OCI-M2 (cell line): ENCODE data around the gene CACUL1.
"Not testable (repeated sequence)": the region's sequence is repeated elsewhere in the genome, so short reads cannot be mapped to it uniquely, and the experiment has no call there.

Experiments
- DNase-seq: peaks from one replicate; lab custom pipeline; 2025; ENCODE audit not compliant: unreplicated experiment; lab: John Stamatoyannopoulos, UW

CACUL1 gene

DNA sequence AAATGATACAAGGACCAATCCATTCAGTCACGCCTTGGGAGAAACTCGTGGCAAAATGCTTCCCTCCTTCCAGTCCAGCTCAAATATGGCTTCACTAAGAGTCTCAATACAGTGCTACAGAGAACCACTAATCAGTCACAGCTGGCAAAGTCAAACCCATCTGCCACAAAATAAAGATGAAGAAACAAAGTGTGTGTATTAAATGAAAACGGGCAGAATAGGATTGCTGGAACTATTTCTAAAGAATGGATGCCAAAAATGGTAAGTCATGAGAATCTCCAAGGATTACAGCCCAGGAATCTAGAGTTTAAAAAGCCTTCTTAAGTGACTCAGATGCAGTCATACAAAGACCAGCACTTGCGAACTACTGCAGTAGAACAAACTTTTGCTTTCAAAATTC is 61.9 kb downstream of the CACUL1 start:
- DNase-seq: no peak

DNA sequence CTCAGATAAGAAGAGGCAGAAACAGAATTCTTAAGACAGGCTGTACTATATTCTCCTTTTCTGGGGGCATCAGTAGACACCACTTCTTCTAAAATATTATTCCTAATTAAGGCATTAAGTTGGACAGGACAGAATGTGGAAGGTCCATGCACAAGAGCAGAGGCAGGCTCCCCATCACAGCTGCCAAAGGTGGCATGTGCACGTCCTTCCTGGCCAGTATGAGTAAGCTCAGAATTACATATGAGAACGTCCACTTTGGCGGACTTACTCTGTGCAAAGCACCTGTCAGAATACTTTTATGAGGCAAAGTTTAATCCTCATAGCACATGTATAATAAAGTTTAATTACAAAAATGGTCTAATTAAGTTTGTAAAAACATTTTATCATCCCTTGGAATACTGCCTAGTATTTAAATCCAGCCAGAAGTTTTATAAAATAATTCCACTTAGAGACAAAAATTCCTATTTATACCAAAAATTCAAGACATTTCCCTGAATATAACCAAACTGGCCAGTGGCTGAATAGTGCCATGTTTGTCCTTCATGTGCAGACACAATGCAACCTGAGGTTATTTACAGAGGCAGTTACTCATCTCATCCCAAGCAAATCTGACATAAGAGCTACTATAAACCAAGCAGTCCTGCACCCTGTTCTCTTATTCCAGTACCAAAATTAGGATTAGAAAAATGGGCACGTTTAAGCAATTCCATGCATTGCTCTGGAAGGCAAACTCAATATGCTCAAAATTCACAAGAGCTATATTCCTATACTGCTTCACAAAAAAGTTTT is 65.5 kb downstream of the CACUL1 start:
- DNase-seq: no peak

DNA sequence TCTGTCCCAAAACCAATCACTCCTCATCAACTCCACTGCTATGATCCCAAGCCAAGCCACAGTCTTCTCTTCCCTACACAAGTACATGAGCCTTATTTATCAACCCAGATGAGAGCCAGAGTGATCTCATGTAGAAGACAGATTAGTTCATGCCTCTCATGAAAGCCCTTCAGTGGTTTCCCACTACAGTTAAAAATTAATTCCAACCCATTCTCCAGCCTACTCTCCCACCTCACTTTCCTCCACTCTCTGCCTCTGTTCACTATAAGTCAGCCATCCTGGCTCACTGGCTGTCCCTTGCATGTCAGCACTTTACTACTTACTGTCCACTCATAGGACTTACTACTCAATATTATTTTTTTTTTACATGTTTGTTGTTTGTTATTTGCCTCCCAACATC is 67.3 kb downstream of the CACUL1 start:
- DNase-seq: no peak

DNA sequence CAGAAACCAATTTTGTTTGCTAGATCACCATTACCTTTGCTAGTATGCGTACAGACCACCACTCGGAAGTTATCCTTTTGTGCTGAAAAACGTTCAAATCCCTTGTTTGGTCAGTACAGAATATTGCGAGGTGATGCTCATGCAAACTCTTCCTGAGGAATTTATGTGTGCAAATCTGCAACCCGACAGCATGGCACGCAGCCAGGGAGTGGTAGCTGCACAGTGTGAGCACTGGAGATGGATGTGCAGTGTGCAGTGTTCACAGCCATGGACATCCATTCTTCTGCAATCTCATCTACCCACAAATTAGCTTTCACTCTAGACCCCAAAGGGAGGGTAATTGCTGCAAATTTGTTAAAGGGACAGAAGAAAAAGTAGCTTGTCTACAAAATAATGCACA is 72.2 kb downstream of the CACUL1 start:
- no peak for DNase-seq

DNA sequence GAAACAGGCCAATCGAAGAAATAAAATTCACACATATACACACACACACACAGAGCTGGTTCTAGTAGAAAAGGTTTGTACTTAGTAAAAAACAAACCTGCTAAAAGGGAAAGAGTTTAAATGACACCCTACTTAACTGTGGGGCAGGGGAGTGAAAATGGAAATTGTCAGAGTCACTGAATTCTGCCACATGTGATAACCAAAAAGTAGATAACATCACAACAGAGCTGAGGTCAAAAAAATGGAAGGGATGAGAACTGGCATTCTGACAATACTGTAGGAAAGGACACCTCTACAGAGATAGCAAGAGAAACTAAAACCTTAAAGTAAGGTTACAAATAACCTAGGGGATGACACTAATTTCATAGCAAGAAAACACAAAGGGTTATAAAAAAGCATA is 74.6 kb downstream of the CACUL1 start:
- DNase-seq: no peak

DNA sequence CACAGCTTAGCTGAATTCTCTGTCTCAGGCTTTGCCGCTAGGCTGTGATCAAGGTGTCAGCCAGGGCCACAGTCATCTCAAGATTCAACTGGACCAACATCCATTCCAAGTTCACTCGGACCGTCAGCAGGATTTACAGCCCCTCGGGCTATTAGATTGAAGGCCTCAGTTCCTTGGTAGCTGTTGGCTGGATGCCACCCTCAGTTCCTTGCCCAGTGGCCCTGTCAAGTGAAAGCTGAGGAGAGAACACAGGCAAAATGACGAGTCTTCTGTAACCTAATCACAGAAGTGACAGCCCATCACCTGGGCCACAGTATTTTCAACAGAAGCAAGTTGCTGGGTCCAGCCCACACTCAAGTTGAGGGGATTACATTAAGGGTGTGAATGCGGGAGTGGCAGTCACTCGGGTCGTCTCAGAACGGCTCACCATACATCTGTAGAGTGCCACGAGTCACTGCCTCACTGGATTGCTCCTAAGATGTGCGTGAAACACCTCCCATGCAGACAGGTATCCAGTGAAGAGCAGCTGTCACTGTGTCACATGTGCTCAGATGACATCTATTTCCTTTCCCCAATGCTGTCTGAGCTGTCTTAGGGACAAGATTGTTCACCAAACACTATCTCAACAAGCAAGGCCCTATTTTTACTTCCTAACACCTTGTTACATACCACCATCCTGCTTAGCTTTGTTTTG is 80.4 kb downstream of the CACUL1 start:
- no peak for DNase-seq

DNA sequence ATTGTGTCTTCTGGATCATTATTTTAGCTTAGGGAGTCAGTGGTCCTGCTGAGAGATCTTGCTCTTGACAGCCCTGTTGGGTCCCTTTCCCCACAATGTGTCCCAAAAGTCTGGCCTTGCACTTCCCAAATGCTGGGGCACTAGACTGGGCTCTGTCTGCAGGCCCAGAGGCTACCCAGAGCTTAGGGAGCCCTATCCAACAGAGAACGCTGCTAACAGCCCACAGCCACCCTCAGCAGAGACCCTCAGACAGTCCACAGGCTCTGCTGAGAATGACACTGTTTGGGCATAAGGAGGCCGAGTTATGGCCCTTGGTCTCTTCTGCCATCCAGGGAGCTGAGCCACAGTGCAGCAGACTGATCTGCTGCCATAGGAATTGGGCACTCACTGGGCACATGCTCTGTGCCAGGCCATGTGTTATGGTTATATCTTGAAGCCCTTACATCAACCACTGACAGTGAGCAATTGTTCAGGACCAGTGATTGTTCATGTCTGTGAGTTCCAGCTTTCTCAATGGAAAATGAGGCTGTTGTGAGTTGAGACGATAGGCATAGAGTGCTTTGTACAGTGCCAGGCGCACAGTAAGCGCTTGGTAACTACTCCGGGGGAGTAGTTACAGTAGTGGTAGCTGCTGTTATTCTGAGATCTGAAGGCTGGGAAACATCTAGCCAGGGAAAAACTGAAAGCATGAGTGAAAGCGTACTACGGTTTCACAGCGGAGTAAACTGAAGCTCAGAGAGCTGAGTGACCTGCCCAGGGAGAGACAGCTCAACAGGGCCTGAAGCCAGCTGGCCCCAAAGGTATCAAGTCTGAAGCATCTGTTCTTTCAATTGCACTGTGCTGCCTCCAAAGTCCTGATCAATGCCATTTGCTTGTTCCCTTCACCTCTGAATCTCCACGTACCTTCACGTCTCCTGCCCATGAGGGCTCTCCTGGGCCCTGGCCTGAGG is 81.7 kb downstream of the CACUL1 start:
- no peak for DNase-seq

DNA sequence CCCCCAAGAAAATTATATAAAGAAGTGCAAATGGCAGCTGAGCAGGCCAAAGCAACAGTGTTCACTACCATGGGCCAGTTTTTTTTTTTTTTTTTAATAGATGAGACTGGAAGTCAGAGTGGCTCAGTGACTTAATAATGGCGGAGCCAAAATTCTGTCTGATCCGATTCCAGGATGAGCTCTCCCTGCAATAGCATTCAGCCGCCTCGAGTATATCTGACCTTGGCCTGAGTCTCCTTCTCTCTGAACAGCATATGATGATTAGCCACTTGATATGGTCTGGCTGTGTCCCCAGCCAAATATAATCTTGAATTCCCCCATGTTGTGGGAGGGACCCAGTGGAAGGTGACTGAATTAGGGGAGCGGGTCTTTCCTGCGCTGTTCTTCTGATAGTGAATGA is 82.6 kb downstream of the CACUL1 start:
- no peak for DNase-seq

DNA sequence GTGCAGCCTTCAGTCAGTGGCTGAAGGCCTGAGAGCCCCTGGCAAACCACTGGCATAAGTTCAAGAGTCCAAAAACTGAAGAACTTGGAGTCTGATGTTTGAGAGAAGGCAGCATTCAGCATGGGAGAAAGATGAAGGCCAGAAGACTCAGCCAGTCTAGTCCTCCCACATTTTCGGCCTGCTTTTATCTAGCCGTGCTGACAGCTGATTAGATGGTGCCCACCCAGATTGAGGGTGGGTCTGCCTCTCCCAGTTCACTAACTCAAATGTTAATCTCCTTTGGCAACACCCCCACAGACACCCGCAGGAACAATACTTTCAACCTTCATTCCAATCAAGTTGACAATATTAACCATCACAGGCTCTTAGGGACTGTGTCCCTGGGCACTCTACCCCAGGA is 83.5 kb downstream of the CACUL1 start:
- not testable (repeated sequence) for DNase-seq

DNA sequence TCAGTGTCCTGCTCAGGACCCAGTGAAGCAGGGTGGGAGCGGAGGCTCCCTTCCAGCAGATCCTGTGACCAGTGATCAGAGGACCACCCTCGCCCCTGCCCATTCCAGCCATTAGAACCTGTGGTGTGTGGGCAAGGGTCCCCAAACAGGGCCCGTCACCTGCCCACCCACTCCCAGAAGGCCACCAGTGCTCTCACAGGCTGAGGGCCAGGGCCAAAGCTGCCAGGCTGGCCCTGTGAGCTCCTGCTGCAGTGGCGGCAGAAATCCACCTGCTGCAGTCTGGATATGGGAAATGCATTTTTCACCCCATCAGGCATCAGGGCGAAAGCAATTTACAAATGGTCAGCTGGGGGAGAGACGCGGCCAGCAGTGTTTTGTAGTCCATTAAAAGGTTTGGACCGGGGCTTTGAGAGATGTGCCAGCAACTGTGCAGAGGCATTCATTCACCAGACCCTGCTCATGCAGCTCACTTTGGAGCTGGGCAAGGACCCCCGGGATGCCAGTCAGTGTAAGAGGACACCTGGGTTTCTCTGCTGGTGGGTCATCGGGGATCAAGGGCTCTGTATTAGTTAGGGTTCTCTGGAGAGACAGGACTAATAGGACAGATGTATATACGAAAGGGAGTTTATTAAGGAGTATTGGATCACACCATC is 84.2 kb downstream of the CACUL1 start:
- DNase-seq: no peak

DNA sequence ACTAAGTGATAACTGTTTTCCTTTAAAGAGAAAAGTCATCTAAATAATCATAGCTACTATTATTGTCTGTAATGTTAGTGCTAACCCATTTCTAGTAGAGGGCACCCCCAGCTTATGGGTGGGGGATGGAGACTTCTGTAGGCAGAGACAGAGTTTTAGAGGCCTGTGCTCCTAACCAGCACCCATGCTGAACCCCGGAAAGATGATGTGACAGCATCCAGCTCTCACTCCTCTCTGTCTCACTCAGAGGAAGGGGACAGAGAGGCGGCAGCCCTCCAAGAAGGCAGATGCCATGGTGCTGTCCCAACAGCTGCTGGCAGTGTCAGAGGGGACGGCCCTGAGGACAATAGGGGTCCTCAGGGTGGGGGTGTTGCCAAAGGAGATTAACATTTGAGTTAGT is 84.9 kb downstream of the CACUL1 start:
- no peak for DNase-seq

DNA sequence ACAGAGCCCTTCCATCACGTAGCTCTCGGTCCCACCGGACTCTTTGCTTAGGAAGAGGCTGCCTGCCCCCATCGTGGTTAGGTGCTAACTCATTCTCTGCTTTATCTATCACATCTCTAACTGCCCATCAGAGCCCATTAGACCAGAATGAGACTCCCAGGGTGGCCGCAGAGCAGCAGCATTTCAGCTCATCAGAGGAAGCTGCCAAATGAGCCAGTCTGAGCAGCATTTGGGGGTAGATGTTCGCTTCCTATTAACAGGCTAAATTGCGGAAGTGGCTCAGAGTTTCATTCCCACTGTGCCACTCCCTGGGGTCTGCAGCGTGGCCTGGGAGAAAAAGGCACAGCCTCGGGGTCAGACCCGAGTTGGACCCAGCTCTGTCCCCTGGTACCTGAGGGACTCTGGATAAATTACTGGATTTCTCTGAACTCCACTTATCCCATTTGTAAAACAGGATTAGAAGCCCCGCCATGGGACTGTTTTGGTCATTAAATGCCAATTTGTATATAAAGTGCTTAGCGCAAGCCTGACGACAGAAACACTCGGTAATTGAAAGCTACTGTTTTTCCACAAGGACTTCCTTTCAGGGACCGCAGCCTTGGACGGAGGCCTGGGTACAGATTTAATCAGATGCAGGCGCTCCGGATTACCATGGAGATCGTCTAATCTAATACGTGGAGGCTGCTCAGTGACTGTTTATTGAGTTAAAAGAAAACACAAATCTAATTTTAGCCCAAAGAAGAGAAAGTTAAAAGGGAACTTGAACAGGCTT is 85.6 kb downstream of the CACUL1 start:
- DNase-seq: no peak

DNA sequence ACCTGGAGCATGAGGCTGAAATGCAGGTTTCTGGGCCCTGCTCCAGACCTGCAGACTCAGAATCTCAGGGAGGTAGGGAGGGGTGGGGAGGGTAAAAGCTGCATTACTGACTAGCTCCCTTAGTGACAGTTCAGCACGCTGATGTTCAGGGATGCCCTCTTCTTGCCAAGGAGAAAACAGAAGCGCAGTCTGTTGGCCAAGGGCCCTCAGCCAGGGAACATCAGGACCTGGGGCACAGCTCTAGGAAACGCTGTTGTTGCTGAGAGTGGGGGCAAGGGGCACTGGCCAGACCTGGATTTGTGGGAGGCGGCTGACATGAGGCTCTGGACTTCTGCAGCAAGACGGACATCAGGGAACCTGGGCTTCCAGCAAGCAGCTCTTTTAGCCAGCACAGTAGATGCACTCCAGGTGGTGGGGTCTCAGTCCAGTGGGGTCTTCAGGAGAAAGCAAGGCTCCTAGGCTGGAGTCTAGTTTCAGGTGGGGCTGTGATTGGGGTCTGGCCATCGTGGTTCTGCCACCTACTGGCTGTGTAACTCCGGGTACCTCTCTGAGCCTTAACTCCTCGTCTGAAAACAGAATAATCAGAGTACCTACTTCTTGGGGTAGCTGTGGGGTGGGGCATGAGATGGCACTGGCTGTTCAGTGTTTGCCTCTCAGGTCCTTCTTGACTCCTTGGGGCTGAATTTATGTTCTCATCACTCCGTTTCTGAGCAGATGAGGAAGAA is 86.4 kb downstream of the CACUL1 start:
- no peak for DNase-seq

DNA sequence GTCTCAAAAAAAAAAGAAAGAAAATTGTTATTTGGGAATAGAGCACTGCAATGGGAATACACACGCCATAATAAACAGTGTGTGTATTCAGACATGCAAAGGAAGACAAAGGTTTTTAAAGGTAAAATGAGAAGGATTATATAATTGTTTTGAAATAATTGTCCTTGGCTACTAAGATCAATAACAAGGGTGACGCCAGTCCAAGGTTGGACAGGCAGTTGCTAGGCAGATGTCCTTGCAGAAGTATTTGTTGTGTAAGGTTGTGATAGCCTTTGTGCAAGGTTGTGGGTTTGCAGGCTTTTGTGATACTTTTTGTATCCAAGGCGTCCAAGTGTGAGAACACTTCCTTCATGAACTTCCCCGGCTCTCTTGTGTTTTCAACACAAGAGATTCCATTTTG is 87.0 kb downstream of the CACUL1 start:
- DNase-seq: no peak

DNA sequence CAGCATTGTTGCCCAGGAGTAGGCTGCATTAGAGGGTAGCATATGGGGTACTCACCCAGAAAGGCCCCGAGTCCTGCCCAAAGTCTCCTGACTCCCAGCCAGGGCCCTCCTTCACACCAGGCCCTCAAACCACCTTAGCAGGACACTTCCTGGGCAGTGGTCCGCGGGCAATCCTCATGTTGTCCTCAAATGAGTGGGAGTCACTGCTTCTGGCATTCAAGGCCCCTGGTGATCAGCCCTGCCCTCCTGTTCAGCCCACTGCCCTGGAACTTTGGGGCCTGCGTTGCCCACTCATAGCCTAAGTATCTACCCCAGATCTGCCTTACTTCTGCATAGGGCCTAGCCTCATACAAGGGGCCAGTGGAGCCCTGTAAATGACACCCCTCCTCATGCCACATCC is 88.4 kb downstream of the CACUL1 start:
- no peak for DNase-seq

DNA sequence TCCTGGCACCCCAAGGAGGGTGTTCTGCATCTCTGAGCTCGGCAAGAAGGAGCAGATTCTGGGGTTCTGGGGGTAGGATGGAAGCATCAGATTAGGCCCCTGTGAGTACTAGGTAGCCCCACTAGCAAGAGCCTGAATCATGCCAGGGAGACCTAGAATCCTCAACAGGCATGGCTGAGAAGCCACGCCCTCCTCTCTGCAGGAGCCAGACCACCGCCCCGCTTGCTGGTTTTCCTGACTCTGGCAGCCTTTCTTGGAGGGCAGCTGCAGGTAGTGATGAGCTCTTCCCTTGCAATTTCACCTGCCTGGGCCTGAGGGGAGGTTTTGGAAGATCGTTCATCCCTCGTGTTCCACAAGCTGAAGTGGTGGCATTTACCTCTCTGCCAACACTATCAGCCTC is 90.4 kb downstream of the CACUL1 start:
- DNase-seq: no peak

DNA sequence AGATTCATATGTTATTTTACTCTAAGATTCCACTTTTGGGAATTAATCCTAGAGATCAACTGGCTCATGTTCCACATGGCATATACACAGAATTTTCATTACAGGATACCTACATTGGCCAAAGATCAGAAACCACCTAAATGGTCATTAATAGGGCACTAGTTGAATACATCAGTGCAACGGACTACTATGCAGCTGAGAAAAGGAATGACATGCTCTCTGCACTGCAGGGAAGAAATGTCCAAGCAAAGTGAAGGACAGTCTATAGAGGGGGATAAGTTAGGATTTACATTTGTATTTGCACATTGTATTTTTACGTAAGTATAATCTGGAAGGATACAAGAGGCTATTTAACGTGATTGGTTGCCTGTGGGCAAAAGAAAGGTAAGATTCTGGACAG is 91.6 kb downstream of the CACUL1 start:
- no peak for DNase-seq

DNA sequence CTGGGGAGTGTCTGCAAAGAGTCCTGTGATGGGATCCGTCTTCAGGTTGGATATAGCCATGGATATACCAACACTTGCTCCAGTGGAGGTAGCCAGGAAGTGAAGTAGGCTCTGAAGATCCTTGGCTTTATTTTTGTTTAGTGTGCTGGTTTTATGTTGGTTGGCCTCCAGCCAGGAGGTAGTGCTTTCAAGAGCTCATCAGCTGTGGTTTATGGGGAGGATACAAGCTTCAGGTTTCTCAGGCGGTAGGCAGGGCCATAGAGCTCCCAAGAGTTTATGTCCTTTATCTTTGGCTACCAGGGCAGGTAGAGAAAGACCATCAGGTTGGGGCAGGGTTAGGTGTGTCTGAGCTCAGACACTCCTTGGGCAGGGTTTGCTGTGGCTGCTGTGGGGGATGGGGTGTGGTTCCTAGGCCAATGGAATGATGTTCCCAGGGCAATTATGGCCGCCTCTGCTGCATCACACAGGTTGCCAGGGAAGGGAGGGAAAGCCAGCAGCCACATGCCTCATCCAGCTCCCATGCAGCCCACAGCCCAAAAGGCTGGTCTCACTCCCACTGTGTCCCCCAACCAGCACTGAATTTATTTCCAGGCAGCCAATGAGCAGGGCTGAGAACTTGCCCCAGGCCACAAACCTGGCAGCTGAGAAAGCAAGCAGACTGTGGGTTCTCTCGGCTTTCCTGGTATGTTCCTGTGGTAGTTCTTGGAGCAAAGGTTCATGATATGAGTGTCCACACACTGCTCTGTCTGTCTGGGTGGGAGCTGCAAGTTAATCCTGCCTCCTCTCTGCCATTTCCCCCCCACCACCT is 92.3 kb downstream of the CACUL1 start:
- no peak for DNase-seq

DNA sequence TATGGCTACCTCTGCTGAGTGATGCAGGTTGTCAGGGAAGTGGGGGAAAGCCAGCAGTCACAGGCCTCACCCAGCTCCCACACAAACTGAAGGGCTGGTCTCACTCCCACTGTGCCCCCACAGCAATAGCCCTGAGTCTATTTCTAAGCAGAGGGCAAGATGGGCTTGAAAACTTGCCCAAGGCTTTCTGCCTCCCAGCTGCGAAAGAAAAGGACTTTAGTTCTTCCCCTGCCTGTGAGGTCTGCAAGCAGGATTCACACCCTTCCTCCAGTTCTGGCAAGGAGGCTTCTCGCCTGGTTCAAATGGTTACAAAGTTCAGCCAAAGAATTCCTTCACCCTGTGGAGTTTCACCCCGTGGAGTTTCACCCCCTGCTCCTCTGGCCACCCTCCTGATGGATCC is 96.0 kb downstream of the CACUL1 start:
- no peak for DNase-seq
